NCI-H2227 treated with DMSO at 0.1 percent for 48 hours (cell line): ENCODE data around the gene AMMECR1L.
"Not testable (repeated sequence)": the region's sequence is repeated elsewhere in the genome, so short reads cannot be mapped to it uniquely, and the experiment has no call there.

Experiments
- DNase-seq: peaks from one replicate; lab custom pipeline; 2025; lab: John Stamatoyannopoulos, UW

The AMMECR1L gene

GRCh38 chr2:127841466-127842178, 44.1 kb downstream of the AMMECR1L start:
- DNase-seq, result no peak

- no peak for DNase-seq
Measured at GRCh38 chr2:127840893-127841292, 44.9 kb downstream of the AMMECR1L start.

- no peak for DNase-seq
Measured at GRCh38 chr2:127834951-127835350, 50.8 kb downstream of the AMMECR1L start.

- no peak for DNase-seq
Measured at GRCh38 chr2:127829845-127830246, 55.9 kb downstream of the AMMECR1L start.

GRCh38 chr2:127826708-127827107, 59.0 kb downstream of the AMMECR1L start:
- DNase-seq, result not testable (repeated sequence)

- no peak for DNase-seq
Measured at GRCh38 chr2:127826047-127826446, 59.7 kb downstream of the AMMECR1L start.

- DNase-seq, result no peak
Measured at GRCh38 chr2:127820080-127820668, 65.6 kb downstream of the AMMECR1L start.

GRCh38 chr2:127818794-127819425, 66.8 kb downstream of the AMMECR1L start:
- DNase-seq, result no peak

GRCh38 chr2:127818241-127818640, 67.5 kb downstream of the AMMECR1L start:
- no peak for DNase-seq

GRCh38 chr2:127814677-127815076, 71.1 kb downstream of the AMMECR1L start:
- DNase-seq, result no peak

GRCh38 chr2:127812441-127812840, 73.3 kb downstream of the AMMECR1L start:
- DNase-seq, result not testable (repeated sequence)
